Activated T-cell treated with anti-CD3 and anti-CD28 coated beads, Interleukin-2, amount 50 U/mL, for 72 hours (primary cell): ENCODE data around the gene ZCCHC17. TPM values are rescaled to one million over a fixed set of nuclear protein-coding genes. Genes with fewer than 3 reads are reported as not detected.
"Not testable (repeated sequence)": the region's sequence is repeated elsewhere in the genome, so short reads cannot be mapped to it uniquely, and the experiment has no call there.

Source experiments
- ATAC-seq, 2 donors: fragments of 150-1000 bp; cut with Tn5 transposase; replicated peaks in 1 of 2; 2 replicates each; pipeline ENCODE4 v1.10.0; 2021; ENCODE audit warnings: moderate library complexity in 2 of 2, mild to moderate bottlenecking in 1 of 2
- DNase-seq, 2 donors: peaks; one replicate each; pipeline ENCODE4 v3.0.0; 2021 to 2022; ENCODE audit warnings: mixed read lengths in 1 of 2
- H3K27ac Mint-ChIP-seq: one replicate; pipeline ENCODE4 v1.8.0; 2022; ENCODE audit warnings: mild to moderate bottlenecking, moderate library complexity, mixed read lengths
- H3K27me3 Mint-ChIP-seq: one replicate; pipeline ENCODE4 v1.8.0; 2022; ENCODE audit warnings: low read depth, mixed read lengths
- H3K36me3 Mint-ChIP-seq, 2 donors: one replicate each; pipeline ENCODE4 v1.8.0; 2022; ENCODE audit warnings: mixed read lengths in 2 of 2, mild to moderate bottlenecking in 1 of 2; ENCODE audit not compliant: insufficient read depth in 2 of 2
- H3K4me1 Mint-ChIP-seq: one replicate; pipeline ENCODE4 v1.8.0; 2022; ENCODE audit warnings: low read depth, mixed read lengths
- H3K4me3 Mint-ChIP-seq, 2 donors: one replicate each; pipeline ENCODE4 v1.8.0; 2022; ENCODE audit warnings: mild to moderate bottlenecking in 2 of 2, mixed read lengths in 2 of 2, moderate library complexity in 2 of 2
- H3K9me3 Mint-ChIP-seq, 2 donors: one replicate each; pipeline ENCODE4 v1.8.0; 2022; ENCODE audit warnings: mixed read lengths in 2 of 2
- total RNA-seq, 2 donors: library from RNA; stranded (reverse); gene quantifications; one replicate each; pipeline ENCODE4 v1.2.3, GENCODE V29; 2022

The ZCCHC17 gene
- total RNA-seq, 2 donors from 2014 or later = 26.1 to 27.3 TPM

DNA sequence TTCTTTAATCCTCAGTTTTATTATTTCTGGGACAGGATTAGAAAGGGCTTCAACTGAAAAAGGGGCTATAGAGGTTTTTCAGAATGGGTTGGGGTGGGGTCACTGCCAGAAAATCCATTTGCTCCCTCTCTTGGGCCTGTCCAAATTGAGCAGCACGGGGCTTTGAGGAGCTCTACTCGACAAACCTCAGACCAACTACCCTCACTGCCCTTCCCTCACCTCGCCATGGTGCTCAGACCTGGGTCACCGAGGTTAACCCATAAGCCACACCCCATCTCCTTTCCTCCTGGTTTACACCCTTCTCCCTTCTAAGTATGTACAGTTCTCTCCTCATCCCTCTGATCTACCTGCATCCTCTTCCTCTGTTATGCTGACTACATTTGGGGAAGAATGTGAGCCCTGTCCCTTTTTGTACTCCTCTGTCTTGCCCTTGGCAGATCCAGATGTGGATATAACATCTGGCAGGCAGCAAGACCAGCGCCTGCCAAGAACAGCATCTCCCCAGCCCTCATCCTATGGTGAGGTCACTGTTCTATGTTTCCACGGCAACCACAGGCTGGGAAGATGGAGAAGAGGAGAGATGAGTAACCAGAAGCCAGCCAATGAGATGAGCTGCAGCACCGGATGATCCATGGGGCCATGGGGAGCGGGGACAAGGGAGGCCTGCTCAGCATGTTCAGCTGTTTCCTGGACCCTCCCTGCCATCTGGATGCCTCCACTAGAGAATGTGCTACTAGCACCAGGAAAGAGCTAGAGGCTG is 79.7 kb downstream of the ZCCHC17 start:
- Mint-ChIP-seq H3K9me3 (no peaks in the 10 kb centered on the region), H3K36me3 (no peaks in the 10 kb centered on the region), H3K27ac (no peak overlapping the region), H3K4me3 (no peak overlapping the region), H3K4me1 (peaks cover 23% of the 10 kb centered on the region), H3K27me3 (peaks cover 15% of the 10 kb centered on the region)
- DNase-seq (no peak), ATAC-seq (no peak)

DNA sequence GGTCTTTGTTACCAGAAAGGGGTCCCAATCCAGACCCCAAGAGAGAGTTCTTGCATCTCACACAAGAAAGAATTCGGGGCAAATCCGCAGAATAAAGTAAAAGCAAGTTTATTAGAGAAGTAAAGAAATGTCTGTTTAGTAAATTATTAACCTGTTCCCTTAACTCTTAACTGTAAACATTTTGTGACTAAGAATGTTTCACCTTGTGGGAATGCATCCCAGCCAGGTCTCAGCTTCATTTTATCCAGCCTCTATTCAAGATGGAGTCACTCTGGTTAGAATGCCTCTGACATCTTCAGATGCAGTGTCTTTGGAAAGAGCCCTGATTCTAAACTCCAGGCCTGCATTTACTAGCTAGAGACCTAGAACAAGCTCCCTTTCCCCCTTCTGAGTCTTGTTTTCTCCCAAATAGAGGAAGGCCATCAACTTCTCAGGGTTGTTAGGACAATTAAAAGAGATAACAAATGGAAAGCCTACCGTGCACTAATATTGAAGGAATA is 80.6 kb downstream of the ZCCHC17 start:
- Mint-ChIP-seq H3K9me3 (no peaks in the 10 kb centered on the region), H3K27ac (no peak overlapping the region), H3K27me3 (peaks cover 16% of the 10 kb centered on the region), H3K36me3 (no peaks in the 10 kb centered on the region), H3K4me3 (no peak overlapping the region), H3K4me1 (peaks cover 19% of the 10 kb centered on the region)
- DNase-seq (no peak), ATAC-seq (no peak)

DNA sequence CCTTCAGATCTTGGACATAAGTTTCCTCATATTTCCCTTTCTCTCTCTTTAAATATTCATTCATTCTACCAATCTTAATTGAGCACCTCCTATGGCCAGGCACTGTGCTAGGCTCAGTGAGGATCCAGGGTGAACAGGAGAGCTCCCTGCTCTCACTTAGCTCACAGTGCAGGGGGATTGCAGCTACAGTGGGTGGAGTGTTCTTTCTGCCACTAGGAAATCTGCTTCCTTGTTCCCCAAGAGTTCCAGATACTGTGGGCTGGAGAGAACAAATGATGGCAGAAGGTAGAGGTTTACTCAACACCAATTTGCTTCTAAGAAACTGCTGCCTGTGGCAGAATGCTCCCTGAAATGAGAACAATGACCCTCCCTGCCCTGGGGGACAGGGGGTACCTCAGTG is 81.2 kb downstream of the ZCCHC17 start:
- peaks cover 14% of the 10 kb centered on the region for H3K4me1 Mint-ChIP-seq
- no peaks in the 10 kb centered on the region for H3K36me3 Mint-ChIP-seq
- H3K27ac Mint-ChIP-seq = no peak overlapping the region
- peaks cover 12% of the 10 kb centered on the region for H3K27me3 Mint-ChIP-seq
- ATAC-seq (no peak), DNase-seq (no peak)
- H3K9me3 Mint-ChIP-seq = no peaks in the 10 kb centered on the region
- H3K4me3 Mint-ChIP-seq = no peak overlapping the region

DNA sequence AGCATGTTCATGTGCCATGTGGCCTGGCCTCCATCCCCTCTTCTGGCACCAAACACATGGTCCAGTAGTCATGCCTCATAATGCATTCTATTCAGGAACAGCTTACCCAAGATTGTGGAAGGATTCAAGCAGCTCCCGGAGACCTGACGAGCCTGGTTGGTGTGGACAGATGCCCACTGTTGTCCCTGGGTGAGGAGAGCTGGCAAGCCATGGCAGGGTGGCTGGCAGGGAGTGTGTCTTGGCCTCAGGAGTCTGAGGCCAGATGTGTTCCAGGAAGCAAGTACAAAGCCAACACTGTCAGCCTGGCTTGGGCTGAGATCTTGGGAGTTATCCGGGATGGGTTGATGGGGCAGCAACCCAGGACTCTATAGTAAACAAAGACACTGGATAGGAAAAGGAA is 83.3 kb downstream of the ZCCHC17 start:
- Mint-ChIP-seq H3K36me3 (no peaks in the 10 kb centered on the region), H3K4me1 (peaks cover 5% of the 10 kb centered on the region), H3K9me3 (no peaks in the 10 kb centered on the region), H3K4me3 (no peak overlapping the region), H3K27ac (no peak overlapping the region), H3K27me3 (peaks cover 15% of the 10 kb centered on the region)
- no peak for DNase-seq
- ATAC-seq = no peak

DNA sequence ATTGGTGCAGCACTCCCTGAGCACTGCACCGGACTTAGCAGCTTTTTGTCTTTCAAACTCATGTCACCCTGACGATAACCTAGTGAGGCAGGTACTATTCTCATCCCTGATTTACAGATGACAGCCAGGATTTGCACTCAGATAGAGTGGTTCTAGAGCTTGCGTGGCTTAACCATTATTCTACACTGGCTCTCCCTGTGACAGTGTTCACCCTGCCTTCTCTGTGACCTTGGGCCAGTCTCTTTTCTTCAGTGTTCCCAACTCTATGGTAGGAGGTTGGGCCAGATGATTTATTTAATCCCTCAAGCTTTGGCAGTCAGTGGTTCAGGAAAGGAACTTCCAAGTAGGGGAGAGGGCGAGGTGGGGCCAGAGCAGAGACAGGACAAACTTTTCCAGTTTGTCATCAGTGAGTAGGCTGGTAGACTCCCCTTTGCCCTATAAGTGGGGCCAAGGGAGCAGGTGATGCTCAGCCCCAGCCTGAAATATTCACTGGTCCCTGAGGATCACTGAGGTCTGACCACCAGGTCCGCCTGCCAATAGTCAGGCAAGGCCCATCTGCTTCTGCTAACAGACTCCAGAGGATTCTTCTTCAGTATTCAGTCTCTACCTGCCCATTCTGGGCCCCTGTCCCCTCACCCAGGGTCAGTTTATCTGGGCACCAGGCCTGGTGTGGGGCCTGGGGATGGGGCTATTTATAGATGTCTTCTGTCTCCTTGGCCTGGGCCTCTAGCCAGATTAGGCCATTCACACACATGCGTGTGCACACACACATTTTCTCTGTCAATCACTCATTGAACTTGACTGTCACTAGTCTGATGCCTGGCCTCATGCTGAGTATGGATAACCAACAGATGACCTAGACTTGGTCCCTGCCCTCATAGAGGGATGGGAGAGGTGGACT is 84.8 kb downstream of the ZCCHC17 start:
- Mint-ChIP-seq H3K27ac (no peak overlapping the region), H3K9me3 (no peaks in the 10 kb centered on the region), H3K36me3 (no peaks in the 10 kb centered on the region), H3K27me3 (peaks cover 15% of the 10 kb centered on the region), H3K4me1 (peaks cover 2% of the 10 kb centered on the region), H3K4me3 (no peak overlapping the region)
- ATAC-seq (no peak), DNase-seq (no peak)

DNA sequence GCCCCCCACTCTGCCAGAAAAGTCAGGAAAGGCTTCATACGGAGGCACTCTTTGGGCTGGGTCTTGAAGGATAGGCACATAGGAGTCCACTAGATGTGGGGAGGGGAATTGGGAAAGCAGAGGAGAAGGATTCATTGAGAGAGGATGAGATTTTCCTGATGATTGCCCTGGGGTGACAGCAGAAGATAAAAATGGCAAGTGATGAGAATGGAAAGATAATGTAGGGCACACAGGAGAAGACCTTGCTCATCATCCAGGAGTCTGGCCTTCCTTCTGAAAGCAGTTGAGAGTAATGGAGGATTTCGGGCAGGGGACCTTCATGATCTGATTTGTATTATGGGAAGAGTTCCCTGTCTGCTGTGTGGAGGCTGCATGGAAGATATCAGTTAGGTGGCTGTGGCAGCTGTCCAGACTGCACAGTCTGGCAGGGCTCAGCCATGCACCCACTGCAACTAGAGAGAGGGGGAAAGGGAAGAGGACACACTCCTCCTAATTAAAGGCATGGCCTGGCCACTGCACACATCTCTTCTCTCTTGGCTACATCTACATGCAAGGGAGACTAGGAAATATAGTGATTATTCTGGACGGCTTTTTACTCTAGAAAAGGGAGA is 85.7 kb downstream of the ZCCHC17 start:
- Mint-ChIP-seq H3K36me3 (no peaks in the 10 kb centered on the region), H3K4me1 (no peaks in the 10 kb centered on the region), H3K27ac (no peak overlapping the region), H3K27me3 (peaks cover 20% of the 10 kb centered on the region), H3K4me3 (no peak overlapping the region), H3K9me3 (no peaks in the 10 kb centered on the region)
- DNase-seq (no peak), ATAC-seq (no peak)

DNA sequence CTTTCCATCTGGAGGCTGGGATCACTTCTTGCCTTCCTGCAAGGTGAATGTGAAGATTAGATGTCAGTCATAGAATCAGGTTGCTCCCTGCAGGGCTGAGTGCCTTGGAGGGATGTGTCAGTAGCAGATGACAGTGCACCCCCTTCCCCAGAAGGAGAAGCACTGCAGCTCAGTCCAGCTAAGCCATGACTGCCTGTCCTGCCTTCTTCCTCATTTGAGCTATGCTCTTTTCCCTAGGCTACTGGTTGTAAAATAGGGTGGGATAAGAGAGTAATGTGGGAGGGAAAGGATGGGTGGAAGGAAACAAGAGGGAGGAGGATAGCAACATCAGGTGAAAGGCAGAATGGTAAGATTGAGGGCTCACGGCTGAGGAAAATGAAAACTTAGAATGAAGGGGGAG is 87.1 kb downstream of the ZCCHC17 start:
- H3K9me3 Mint-ChIP-seq = no peaks in the 10 kb centered on the region
- H3K4me1 Mint-ChIP-seq = no peaks in the 10 kb centered on the region
- no peak overlapping the region for H3K4me3 Mint-ChIP-seq
- no peak overlapping the region for H3K27ac Mint-ChIP-seq
- no peaks in the 10 kb centered on the region for H3K36me3 Mint-ChIP-seq
- peaks cover 22% of the 10 kb centered on the region for H3K27me3 Mint-ChIP-seq
- no peak for DNase-seq
- no peak for ATAC-seq

DNA sequence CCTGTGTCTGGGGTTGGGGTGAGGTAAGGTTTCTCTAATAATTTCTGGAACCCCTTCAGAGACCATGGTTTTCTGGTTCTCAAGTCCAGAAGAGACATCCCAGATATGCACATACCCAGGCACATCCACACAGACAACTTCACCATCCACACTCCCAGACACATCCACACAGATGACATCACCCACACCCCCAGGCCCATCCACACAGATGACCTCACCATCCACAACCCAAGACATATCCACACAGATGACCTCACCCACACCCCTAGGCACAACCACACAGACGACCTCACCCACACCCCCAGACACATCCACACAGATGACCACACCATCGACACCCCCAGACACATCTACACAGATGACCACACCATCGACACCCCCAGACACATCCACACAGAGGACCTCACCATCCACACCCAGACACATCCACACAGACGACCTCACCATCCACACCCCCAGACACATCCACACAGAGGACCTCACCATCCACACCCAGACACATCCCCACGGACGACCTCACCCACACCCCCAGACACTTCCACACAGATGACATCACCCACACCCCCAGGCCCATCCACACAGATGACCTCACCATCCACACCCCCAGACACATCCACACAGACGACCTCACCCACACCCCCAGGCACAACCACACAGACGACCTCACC is 89.9 kb downstream of the ZCCHC17 start:
- not testable (repeated sequence) for H3K9me3 Mint-ChIP-seq, DNase-seq, H3K4me1 Mint-ChIP-seq, H3K4me3 Mint-ChIP-seq, H3K36me3 Mint-ChIP-seq, H3K27ac Mint-ChIP-seq, ATAC-seq
- peaks cover 21% of the 10 kb centered on the region for H3K27me3 Mint-ChIP-seq

DNA sequence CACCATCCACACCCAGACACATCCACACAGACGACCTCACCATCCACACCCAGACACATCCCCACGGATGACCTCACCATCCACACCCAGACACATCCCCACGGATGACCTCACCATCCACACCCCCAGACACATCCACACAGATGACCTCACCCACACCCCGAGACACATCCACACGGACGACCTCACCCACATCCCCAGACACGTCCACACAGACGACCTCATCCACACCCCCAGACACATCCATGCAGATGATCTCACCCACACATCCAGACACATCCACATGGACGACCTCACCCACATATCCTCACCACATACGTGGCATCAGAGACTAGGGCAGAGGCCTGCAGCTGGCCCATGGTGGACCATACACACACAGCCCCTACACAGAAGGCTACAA is 90.8 kb downstream of the ZCCHC17 start:
- H3K27me3 Mint-ChIP-seq = peaks cover 15% of the 10 kb centered on the region
- ATAC-seq (no peak), DNase-seq (no peak)
- H3K4me1 Mint-ChIP-seq = no peaks in the 10 kb centered on the region
- no peaks in the 10 kb centered on the region for H3K9me3 Mint-ChIP-seq
- no peaks in the 10 kb centered on the region for H3K36me3 Mint-ChIP-seq
- H3K27ac Mint-ChIP-seq = no peak overlapping the region
- H3K4me3 Mint-ChIP-seq = no peak overlapping the region

DNA sequence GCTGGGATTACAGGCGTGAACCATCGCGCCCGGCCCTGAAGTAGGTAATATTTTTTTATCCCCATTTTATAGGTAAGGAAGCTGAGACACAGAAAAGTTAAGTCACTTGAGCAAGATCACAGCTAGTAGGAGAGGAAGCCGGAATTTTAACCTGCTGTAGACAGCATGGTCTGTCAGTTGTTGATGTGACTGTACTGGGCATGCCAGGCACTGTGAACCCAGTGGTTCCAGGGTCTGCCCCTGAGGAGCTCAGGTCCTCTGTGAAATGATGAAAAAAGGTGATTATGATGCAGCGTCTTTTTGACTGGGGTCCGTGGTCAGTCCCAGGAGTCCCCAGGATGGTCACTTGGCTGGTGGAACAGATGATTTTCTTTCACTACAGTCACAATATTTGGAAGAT is 92.8 kb downstream of the ZCCHC17 start:
- Mint-ChIP-seq H3K4me3 (no peak overlapping the region), H3K36me3 (no peaks in the 10 kb centered on the region), H3K27ac (no peak overlapping the region), H3K9me3 (no peaks in the 10 kb centered on the region), H3K4me1 (peaks cover 4% of the 10 kb centered on the region), H3K27me3 (peaks cover 7% of the 10 kb centered on the region)
- DNase-seq = no peak
- ATAC-seq = no peak

DNA sequence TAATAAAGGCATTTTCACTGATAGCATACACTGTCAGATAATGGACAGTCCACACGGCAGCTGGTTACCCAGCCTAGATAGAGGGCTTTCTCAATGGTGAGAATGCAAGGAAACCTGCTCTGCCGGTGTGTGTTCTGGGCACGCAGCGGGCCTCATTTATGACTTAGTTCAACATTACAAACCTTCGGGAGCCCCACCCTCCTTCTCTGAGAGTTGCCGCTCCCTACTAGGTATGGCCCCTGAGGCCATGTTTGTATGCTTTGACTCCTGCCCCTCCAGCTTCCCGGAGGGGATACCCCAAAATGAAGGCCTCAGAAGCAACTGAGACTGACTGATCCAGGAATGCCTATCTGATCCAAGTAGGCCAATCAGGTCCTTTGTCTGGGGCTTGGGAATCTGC is 93.2 kb downstream of the ZCCHC17 start:
- no peak for DNase-seq
- H3K27me3 Mint-ChIP-seq = peaks cover 7% of the 10 kb centered on the region
- no peaks in the 10 kb centered on the region for H3K36me3 Mint-ChIP-seq
- no peak overlapping the region for H3K4me3 Mint-ChIP-seq
- H3K9me3 Mint-ChIP-seq = no peaks in the 10 kb centered on the region
- no peak for ATAC-seq
- H3K27ac Mint-ChIP-seq = no peak overlapping the region
- H3K4me1 Mint-ChIP-seq = peaks cover 9% of the 10 kb centered on the region

DNA sequence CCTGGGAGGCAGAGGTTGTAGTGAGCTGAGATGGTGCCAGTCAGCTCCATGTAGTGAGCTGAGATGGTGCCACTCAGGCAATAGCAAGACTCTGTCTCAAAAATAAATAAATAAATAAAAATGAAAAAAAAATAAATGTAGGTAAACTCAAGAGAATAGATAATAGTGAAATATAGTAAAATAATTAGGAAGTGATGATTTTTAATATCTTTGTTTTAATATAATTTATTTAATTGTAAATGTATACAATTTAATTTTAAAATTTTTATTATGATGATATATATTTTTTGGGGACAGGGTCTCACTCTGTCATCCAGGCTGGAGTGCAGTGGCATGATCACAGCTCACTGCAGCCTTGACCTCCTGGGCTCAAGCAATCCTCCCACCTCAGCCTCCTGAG is 96.6 kb downstream of the ZCCHC17 start:
- ATAC-seq (no peak), DNase-seq (no peak)
- Mint-ChIP-seq H3K9me3 (no peaks in the 10 kb centered on the region), H3K4me1 (peaks cover 12% of the 10 kb centered on the region), H3K4me3 (no peak overlapping the region), H3K27me3 (no peaks in the 10 kb centered on the region), H3K36me3 (no peaks in the 10 kb centered on the region), H3K27ac (no peak overlapping the region)
